Endothelial cell of umbilical vein (primary cell): ENCODE data around the gene FXYD7.

Experiments used
- EZH2 ChIP-seq: IDR thresholded peaks from 2 replicates; pipeline ENCODE4 v1.6.1; 2012; ENCODE audit warnings: borderline replicate concordance, low read depth, mild to moderate bottlenecking, moderate library complexity, low read length, inconsistent platforms; ENCODE audit not compliant: severe bottlenecking
- JUN ChIP-seq: IDR thresholded peaks from 2 replicates; pipeline ENCODE4 v1.6.1; 2011; ENCODE audit warnings: borderline replicate concordance, low read depth; ENCODE audit not compliant: insufficient read length, insufficient read depth
- POLR2A ChIP-seq: IDR thresholded peaks from 2 replicates; pipeline ENCODE4 v1.6.1; 2012; ENCODE audit warnings: low read depth, mild to moderate bottlenecking, control low read depth, low read length
- POLR2AphosphoS5 ChIP-seq: IDR thresholded peaks from 2 replicates; pipeline ENCODE4 v1.6.1; 2012; ENCODE audit warnings: low read depth, mild to moderate bottlenecking, control low read depth, low read length, moderate library complexity; ENCODE audit not compliant: insufficient read depth
- TF ChIP-seq, protein P1 (sequence below), 2 donors: IDR thresholded peaks; 1 replicate in 1 of 2; 2 replicates in 1 of 2; pipeline ENCODE4 v1.5.1; 2011; ENCODE audit warnings: low read length in 2 of 2, mild to moderate bottlenecking in 2 of 2, moderate library complexity in 2 of 2, control low read depth in 1 of 2, inconsistent platforms in 1 of 2, low read depth in 1 of 2; ENCODE audit not compliant: insufficient read depth in 1 of 2; ENCODE audit errors: extremely low read depth in 1 of 2
- TF ChIP-seq, protein P2 (sequence below): IDR thresholded peaks from 2 replicates; pipeline ENCODE4 v1.6.1; 2011; ENCODE audit not compliant: insufficient read depth, insufficient read length

DNA sequence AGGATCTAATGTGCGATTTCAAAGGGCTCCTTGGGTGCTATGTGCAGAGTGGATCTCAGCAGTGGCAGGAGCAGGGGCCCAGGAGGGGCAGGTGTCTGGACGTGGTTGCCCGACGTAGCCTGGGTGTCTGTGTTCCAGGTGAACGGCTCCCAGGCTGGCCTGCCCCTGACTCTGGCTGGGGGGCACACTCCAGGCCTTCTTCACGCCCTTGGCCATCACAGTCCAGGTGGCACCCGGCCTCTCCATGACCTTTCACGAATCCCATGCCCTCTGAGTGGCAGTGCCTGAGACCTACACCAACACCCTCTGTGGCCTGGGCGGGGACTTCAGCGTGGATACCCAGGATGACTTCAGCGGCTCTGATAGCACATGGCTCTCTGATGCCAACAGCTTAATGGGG is 38.7 kb upstream of the FXYD7 start:
- TF ChIP-seq, protein P1, sequence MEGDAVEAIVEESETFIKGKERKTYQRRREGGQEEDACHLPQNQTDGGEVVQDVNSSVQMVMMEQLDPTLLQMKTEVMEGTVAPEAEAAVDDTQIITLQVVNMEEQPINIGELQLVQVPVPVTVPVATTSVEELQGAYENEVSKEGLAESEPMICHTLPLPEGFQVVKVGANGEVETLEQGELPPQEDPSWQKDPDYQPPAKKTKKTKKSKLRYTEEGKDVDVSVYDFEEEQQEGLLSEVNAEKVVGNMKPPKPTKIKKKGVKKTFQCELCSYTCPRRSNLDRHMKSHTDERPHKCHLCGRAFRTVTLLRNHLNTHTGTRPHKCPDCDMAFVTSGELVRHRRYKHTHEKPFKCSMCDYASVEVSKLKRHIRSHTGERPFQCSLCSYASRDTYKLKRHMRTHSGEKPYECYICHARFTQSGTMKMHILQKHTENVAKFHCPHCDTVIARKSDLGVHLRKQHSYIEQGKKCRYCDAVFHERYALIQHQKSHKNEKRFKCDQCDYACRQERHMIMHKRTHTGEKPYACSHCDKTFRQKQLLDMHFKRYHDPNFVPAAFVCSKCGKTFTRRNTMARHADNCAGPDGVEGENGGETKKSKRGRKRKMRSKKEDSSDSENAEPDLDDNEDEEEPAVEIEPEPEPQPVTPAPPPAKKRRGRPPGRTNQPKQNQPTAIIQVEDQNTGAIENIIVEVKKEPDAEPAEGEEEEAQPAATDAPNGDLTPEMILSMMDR (IDR thresholded peaks at IDR 0.05; ENCODE audit: extremely low read depth in 1 of 2, insufficient read depth in 1 of 2, low read depth in 1 of 2, low read length in 2 of 2): no peak
- TF ChIP-seq POLR2AphosphoS5 (no peak), POLR2A (no peak), EZH2 (no peak), JUN (no peak)
- TF ChIP-seq, protein P2, sequence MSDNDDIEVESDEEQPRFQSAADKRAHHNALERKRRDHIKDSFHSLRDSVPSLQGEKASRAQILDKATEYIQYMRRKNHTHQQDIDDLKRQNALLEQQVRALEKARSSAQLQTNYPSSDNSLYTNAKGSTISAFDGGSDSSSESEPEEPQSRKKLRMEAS: no peak
